GM12874 (cell line): Measurements from ENCODE around the gene EPAS1.

Source experiments
- TF ChIP-seq, protein P1 (sequence below): IDR thresholded peaks from 2 replicates; pipeline ENCODE4 v1.5.1; 2011; ENCODE audit warnings: low read depth, mild to moderate bottlenecking, control low read depth, low read length, moderate library complexity; ENCODE audit not compliant: insufficient read depth

Gene EPAS1

DNA sequence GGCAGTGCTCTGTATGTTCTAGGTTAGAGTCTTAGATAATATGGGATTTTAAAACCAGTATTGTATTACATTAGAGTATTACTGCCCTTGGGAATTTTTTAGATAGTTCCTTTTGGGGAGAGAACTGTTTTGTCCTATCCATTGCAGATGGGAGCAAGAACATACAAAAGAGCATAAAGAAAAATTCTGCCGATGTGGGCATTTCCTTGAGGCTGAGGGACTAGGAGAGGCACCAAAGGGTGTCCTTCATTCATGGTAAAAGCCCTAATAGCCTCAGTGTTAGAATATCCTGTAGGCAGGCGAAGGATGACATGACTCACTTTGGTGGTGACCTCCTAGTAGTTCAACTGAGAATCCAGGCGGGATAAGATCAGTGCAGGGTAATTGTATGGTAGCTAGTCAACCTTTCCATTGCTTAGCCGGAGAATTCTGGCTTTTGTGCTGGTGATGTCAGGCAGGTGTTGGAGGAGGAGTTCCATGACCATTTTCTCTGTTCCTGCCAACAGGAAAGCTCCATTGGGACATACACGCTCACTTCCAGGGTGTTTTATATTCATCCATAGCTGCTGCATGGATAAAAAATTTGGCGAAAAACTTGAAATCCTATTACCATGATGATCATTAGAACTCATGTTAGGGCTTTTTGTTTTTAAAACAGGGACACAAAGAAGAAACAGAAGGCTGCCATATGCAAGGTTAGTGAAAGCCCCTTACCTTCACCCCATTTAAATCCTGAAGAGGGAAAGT is 28.1 kb downstream of the EPAS1 start:
- TF ChIP-seq, protein P1, sequence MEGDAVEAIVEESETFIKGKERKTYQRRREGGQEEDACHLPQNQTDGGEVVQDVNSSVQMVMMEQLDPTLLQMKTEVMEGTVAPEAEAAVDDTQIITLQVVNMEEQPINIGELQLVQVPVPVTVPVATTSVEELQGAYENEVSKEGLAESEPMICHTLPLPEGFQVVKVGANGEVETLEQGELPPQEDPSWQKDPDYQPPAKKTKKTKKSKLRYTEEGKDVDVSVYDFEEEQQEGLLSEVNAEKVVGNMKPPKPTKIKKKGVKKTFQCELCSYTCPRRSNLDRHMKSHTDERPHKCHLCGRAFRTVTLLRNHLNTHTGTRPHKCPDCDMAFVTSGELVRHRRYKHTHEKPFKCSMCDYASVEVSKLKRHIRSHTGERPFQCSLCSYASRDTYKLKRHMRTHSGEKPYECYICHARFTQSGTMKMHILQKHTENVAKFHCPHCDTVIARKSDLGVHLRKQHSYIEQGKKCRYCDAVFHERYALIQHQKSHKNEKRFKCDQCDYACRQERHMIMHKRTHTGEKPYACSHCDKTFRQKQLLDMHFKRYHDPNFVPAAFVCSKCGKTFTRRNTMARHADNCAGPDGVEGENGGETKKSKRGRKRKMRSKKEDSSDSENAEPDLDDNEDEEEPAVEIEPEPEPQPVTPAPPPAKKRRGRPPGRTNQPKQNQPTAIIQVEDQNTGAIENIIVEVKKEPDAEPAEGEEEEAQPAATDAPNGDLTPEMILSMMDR: no peak

DNA sequence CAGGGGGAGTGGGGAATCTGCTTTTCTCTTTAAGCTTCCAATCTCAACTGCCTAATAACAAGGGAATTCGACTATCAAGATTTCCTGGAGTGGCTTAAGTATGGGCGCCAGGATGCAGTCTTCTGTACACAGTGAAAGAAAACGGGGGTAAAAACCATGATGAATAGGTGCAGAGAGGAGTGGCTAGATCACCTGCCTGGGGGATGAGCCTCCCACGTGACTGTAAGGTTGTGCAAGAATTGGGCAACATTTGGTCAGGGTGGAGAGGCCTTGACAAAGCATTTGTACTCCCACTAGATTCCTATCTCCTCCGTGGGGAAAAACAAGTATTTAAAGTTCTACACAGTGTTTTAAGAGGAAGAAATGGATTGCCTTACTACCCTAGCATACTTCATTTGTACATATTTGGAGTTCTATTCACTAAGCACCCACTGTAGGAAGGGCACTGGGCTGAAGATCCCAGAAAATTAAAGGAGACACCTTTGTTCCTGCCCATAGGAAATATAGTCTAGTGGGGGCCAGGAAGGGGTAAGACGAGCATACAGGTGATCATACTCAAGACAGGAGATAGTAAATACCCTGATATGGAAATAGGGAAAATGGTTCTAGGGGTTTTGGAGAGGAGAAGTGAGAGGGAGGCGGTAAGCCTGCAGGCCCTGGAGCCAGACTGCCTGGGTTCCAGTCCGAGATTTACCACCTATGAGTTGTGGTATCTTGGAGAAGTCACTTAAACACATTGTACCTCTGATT is 29.2 kb downstream of the EPAS1 start:
- TF ChIP-seq, protein P1: no peak

DNA sequence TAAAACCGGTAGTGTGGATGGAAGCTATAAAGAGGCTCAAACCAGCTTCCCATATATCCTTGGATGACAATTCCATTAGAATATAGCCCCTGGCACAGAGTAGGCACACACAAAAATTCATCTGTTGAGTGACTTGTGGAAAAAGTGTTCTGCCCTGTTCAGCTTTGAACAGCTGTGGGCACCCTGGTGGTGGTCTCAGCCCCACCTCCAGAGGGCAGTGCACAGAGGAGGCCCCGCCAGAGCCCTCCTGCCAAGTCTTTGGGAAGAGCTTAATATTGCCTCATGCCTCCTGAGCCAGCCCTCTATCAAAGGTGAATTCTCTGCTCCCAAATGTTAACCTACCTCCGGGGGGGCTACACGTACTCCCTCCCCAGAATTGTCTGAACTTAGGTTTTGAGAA is 30.4 kb downstream of the EPAS1 start:
- TF ChIP-seq, protein P1: 0 out of 2 replicates have a peak, but pooled peaks have one; percentile 23

DNA sequence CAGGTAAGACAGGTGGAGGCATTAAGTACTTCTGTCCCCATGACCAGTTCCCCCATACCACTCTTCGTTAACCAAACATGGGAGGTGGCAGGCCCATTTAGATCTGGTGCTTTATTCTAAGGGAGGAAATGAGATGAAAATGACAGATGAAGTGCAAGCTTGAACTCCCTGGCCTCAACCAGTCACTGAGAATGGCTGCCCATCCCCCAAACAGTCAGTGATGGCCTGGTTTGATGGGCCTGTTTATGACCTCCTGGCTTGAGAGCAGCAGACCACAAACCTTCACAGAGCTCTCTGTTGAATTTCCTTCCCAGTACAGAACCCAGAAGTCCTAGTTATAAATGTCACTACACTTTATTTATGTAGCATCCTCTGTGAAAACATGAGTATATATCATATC is 31.1 kb downstream of the EPAS1 start:
- TF ChIP-seq, protein P1: no peak

DNA sequence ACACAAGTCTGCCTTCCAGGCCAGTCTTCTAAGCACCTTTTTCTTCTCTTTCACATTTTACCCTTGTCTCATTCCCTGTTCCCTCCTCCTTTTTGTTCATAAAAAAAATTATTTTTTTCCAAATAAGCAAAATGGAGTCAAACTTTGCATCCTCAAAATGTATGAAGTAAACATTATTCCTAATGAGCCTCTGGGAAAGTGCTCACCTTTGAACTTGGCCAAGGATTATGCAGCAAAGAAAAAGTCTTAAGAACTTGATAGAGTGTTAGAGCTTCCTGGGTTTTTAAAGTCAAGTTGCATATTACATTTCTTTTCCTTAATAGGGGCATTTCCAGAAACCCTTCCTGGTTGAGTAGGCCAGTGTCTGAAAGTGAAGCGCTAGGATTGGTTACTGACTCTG is 31.6 kb downstream of the EPAS1 start:
- TF ChIP-seq, protein P1: no peak

DNA sequence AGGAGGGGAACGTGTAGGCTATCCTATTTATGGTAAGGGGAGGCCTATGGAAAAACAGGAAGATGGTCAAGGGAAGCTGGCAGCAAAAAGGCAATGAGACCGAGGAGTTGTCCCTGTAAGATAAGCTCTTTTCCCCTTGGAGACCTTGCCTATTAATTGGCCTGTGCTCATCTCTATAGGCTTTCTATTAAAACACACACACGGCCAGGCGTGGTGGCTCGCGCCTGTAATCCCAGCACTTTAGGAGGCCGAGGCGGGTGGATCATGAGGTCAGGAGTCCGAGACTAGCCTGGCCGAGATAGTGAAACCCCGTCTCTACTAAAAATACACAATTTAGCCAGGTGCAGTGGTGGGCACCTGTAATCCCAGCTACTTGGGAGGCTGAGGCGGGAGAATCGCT is 32.1 kb downstream of the EPAS1 start:
- TF ChIP-seq, protein P1: no peak
